GM23338 (cell line): ENCODE results near the gene PAM16. TPM values are rescaled to one million over a fixed set of nuclear protein-coding genes. Genes with fewer than 3 reads are reported as not detected.
"Not testable (repeated sequence)": the region's sequence is repeated elsewhere in the genome, so short reads cannot be mapped to it uniquely, and the experiment has no call there.

Experiments
- ATAC-seq: fragments of 200-7000 bp; cut with Tn5 transposase; 3 replicates; pipeline ENCODE4 v1.9.1; 2020
- DNase-seq: peaks from one replicate; pipeline ENCODE4 v3.0.0-alpha.2; 2015; ENCODE audit warnings: low spot score
- H2AFZ ChIP-seq: fragments of 200-600 bp; sonication (generic); 2 replicates; pipeline ENCODE4 v1.8.0; 2016; ENCODE audit warnings: antibody characterized with exemption, mild to moderate bottlenecking, moderate library complexity
- H3F3A ChIP-seq: fragments of 200-600 bp; sonication (generic); replicated peaks from 2 replicates; pipeline ENCODE4 v1.8.0; 2017; ENCODE audit warnings: antibody characterized with exemption, mixed run types, low read depth
- H3K27ac ChIP-seq: fragments of 200-600 bp; sonication (generic); 2 replicates; pipeline ENCODE4 v1.6.1; 2016; ENCODE audit warnings: low read depth
- H3K27me3 ChIP-seq: fragments of 200-600 bp; sonication (generic); 2 replicates; pipeline ENCODE4 v1.8.0; 2016; ENCODE audit warnings: mild to moderate bottlenecking, mixed run types, moderate library complexity; ENCODE audit not compliant: insufficient read depth
- H3K36me3 ChIP-seq: fragments of 200-600 bp; sonication (generic); 2 replicates; pipeline ENCODE4 v1.8.0; 2016; ENCODE audit warnings: mild to moderate bottlenecking; ENCODE audit not compliant: insufficient read depth
- H3K4me1 ChIP-seq: fragments of 200-600 bp; sonication (generic); 2 replicates; pipeline ENCODE4 v1.8.0; 2016; ENCODE audit warnings: mild to moderate bottlenecking, moderate library complexity; ENCODE audit not compliant: insufficient read depth
- H3K4me2 ChIP-seq: fragments of 200-600 bp; sonication (generic); 2 replicates; pipeline ENCODE4 v1.7.1; 2017; ENCODE audit warnings: mixed run types
- H3K4me3 ChIP-seq: fragments of 200-600 bp; sonication (generic); 2 replicates; pipeline ENCODE4 v1.6.1; 2016; ENCODE audit warnings: mixed run types
- H3K79me2 ChIP-seq: fragments of 200-600 bp; sonication (generic); replicated peaks from 2 replicates; pipeline ENCODE4 v1.8.0; 2017; ENCODE audit warnings: mild to moderate bottlenecking; ENCODE audit not compliant: insufficient read depth
- H3K9me2 ChIP-seq: fragments of 200-600 bp; sonication (generic); 2 replicates; pipeline ENCODE4 v1.8.0; 2017; ENCODE audit not compliant: insufficient read depth
- H4K20me1 ChIP-seq: fragments of 200-600 bp; sonication (generic); replicated peaks from 2 replicates; pipeline ENCODE4 v1.8.0; 2017; ENCODE audit warnings: mild to moderate bottlenecking; ENCODE audit not compliant: insufficient read depth
- H3K27ac Mint-ChIP-seq: 2 replicates; pipeline ENCODE4 v1.8.0; 2020; ENCODE audit warnings: inconsistent platforms, mild to moderate bottlenecking, moderate library complexity, mixed read lengths
- H3K27me3 Mint-ChIP-seq: 3 replicates; pipeline ENCODE4 v1.8.0; 2022; ENCODE audit warnings: low read depth, mild to moderate bottlenecking, moderate library complexity, mixed read lengths, inconsistent platforms; ENCODE audit not compliant: insufficient read depth, poor library complexity
- H3K36me3 Mint-ChIP-seq: 3 replicates; pipeline ENCODE4 v1.8.0; 2021; ENCODE audit warnings: low read depth, mild to moderate bottlenecking, inconsistent platforms, moderate library complexity, mixed read lengths
- H3K4me1 Mint-ChIP-seq: 3 replicates; pipeline ENCODE4 v1.8.0; 2020; ENCODE audit warnings: mild to moderate bottlenecking, inconsistent platforms, mixed read lengths
- H3K4me3 Mint-ChIP-seq: 3 replicates; pipeline ENCODE4 v1.8.0; 2021; ENCODE audit warnings: moderate library complexity, mild to moderate bottlenecking, inconsistent platforms, mixed read lengths
- H3K9me3 Mint-ChIP-seq: 3 replicates; pipeline ENCODE4 v1.8.0; 2020; ENCODE audit warnings: moderate library complexity, mild to moderate bottlenecking, inconsistent platforms, mixed read lengths
- CREB1 ChIP-seq: fragments of 250-450 bp; sonication (Bioruptor Pico); IDR thresholded peaks from 2 replicates; pipeline ENCODE4 v1.5.0; 2020; ENCODE audit warnings: low read depth, mild to moderate bottlenecking, moderate library complexity
- CTCF ChIP-seq, 2 experiments: fragments of 200-600 bp in 1 of 2; sonication (generic) in 1 of 2; conservative IDR thresholded peaks; 2 replicates each; pipeline versions ENCODE4 v1.5.1 to v1.6.1; 2016 to 2017; ENCODE audit warnings: antibody characterized with exemption in 2 of 2, low read depth in 2 of 2, mild to moderate bottlenecking in 2 of 2, moderate library complexity in 1 of 2
- ETS1 ChIP-seq: IDR thresholded peaks from 2 replicates; pipeline ENCODE4 v1.6.1; 2016; ENCODE audit warnings: antibody characterized with exemption
- EZH2phosphoT487 ChIP-seq: fragments of 200-600 bp; sonication (generic); IDR thresholded peaks from one replicate; pipeline ENCODE4 v1.8.1; 2018; ENCODE audit warnings: antibody characterized with exemption; ENCODE audit not compliant: unreplicated experiment
- JUNB ChIP-seq: IDR thresholded peaks from one replicate; pipeline ENCODE4 v1.6.1; 2016; ENCODE audit warnings: antibody characterized with exemption; ENCODE audit not compliant: unreplicated experiment
- POLR2AphosphoS5 ChIP-seq: IDR thresholded peaks from 2 replicates; pipeline ENCODE4 v1.6.1; 2016; ENCODE audit warnings: antibody characterized with exemption, low read depth
- STAT1 ChIP-seq: IDR thresholded peaks from one replicate; pipeline ENCODE4 v1.6.1; 2016; ENCODE audit warnings: antibody characterized with exemption; ENCODE audit not compliant: unreplicated experiment
- ZNF114 ChIP-seq: fragments of 250-450 bp; sonication (Bioruptor Pico); IDR thresholded peaks from 2 replicates; pipeline ENCODE4 v1.5.0; 2020; ENCODE audit warnings: mild to moderate bottlenecking, moderate library complexity
- ZNF462 ChIP-seq: fragments of 250-450 bp; sonication (Bioruptor Pico); IDR thresholded peaks from 2 replicates; pipeline ENCODE4 v1.5.0; 2020; ENCODE audit warnings: mild to moderate bottlenecking, moderate library complexity
- polyA plus RNA-seq: library from polyadenylated mRNA; unstranded; fragments of >200 nt; fragmentation: Nextera tagmentation; extraction: Ambion mirVana; gene quantifications from 2 replicates; pipeline ENCODE4 v1.2.1, GENCODE V29; 2016
- total RNA-seq: library from RNA; depleted of rRNA; stranded (reverse); fragments of >200 nt; shearing (Covaris generic); gene quantifications from 2 replicates; pipeline ENCODE4 v1.2.3, GENCODE V29; 2014

The PAM16 gene
- total and polyA plus RNA-seq, 2 experiments from 2014 or later: 84.1 to 283 TPM

- peaks cover 43% of the 10 kb centered on the region for H4K20me1 ChIP-seq
- DNase-seq: not testable (repeated sequence)
Measured at GRCh38 chr16:4344300-4344982, 6.7 kb downstream of the PAM16 start.

GRCh38 chr16:4342866-4343744 is 8.0 kb downstream of the PAM16 start:
- Histone ChIP-seq H4K20me1 (peaks cover 38% of the 10 kb centered on the region), H2AFZ (no peak overlapping the region), H3K27ac (no peak overlapping the region), H3K4me1 (no peaks in the 10 kb centered on the region), H3K27me3 (no peaks in the 10 kb centered on the region), H3F3A (peaks cover 33% of the 10 kb centered on the region), H3K4me2 (no peak overlapping the region), H3K36me3 (no peaks in the 10 kb centered on the region; the same call in 1 of the 2 replicates), H3K4me3 (no peak overlapping the region), H3K9me2 (no peaks in the 10 kb centered on the region), H3K79me2 (peaks cover 57% of the 10 kb centered on the region)
- Mint-ChIP-seq H3K4me3 (no peak overlapping the region), H3K27me3 (peaks cover 40% of the 10 kb centered on the region), H3K9me3 (peaks cover 18% of the 10 kb centered on the region), H3K4me1 (peaks cover 2% of the 10 kb centered on the region; the same call in 1 of the 3 replicates), H3K27ac (no peak overlapping the region), H3K36me3 (peaks cover 49% of the 10 kb centered on the region)
- no peak for ATAC-seq
- no peak for DNase-seq
- TF ChIP-seq JUNB: no peak
- TF ChIP-seq ETS1: no peak
- TF ChIP-seq ZNF114 (CRISPR knock-in tag): no peak
- TF ChIP-seq CREB1: no peak
- no peak for TF ChIP-seq EZH2phosphoT487
- TF ChIP-seq CTCF (conservative IDR thresholded peaks at IDR 0.05; ENCODE audit: low read depth in 2 of 2): no peak
- no peak for TF ChIP-seq ZNF462 (CRISPR knock-in tag)
- no peak for TF ChIP-seq POLR2AphosphoS5
- TF ChIP-seq STAT1: no peak

More at GRCh38 chr16:4344300-4344982, 6.7 kb downstream of the PAM16 start:
- H3K27ac ChIP-seq, H2AFZ ChIP-seq, H3K9me2 ChIP-seq, H3K4me3 ChIP-seq, H3K27me3 ChIP-seq, H3K36me3 ChIP-seq, H3K4me1 Mint-ChIP-seq, H3K27ac Mint-ChIP-seq, ATAC-seq, H3K4me1 ChIP-seq, H3K4me3 Mint-ChIP-seq, H3K4me2 ChIP-seq: not testable (repeated sequence)
- Mint-ChIP-seq H3K27me3 (peaks cover 43% of the 10 kb centered on the region), H3K36me3 (peaks cover 53% of the 10 kb centered on the region), H3K9me3 (peaks cover 18% of the 10 kb centered on the region)
- Histone ChIP-seq H3K79me2 (peaks cover 70% of the 10 kb centered on the region), H3F3A (peaks cover 31% of the 10 kb centered on the region)
